ENCODE data around the gene SMOC2. TPM values are rescaled to one million over a fixed set of nuclear protein-coding genes. Genes with fewer than 3 reads are reported as not detected.

Gene SMOC2
- total and polyA plus RNA-seq, 12 donors = 3.0 to 32.0 (median 10.5) TPM

GRCh38 chr6:168575346-168576098, 134.5 kb downstream of the SMOC2 start:
- Histone ChIP-seq H3K4me3 (no peak overlapping the region), H3K4me1 (replicated peaks in 1 of 2) (no peaks in the 10 kb centered on the region), H3K9me3 (replicated peaks in 1 of 3) (no peaks in the 10 kb centered on the region), H3K27ac (peak overlapping the region in 1 of 5 donors; percentile 76), H3K36me3 (replicated peaks in 1 of 2) (no peaks in the 10 kb centered on the region), H3K27me3 (no peaks in the 10 kb centered on the region)
- no peak for TF ChIP-seq POLR2A (IDR thresholded peaks at IDR 0.05)
- no peak for TF ChIP-seq CTCF (IDR thresholded peaks at IDR 0.05)
- WGBS, 4 donors = 77 to 80% (median 79%) methylated on average over 10 to 15 of the region's 15 CpGs
- no peak for DNase-seq
- intact Hi-C loops (cut with DNase I) = no loop called here

DNA sequence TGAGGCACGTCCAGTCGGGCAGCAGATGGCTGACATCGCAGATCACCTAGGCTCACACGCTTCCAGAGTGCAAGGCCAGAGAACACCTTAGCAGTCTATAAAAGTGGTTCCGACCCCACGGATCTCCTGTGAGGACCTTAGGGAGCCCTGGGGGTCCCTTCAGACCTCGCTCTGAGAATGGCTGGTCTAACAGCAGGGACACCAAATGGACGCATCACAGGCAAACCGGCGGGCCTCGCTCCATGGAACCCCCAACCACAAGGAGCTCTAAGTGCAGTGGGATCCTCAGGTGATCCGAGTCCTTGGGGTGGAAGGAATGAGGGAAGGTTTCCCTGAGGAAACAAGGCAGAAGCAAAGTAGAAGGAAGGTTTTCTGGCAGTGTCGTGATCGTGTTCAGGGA, 135.4 kb downstream of the SMOC2 start:
- Histone ChIP-seq H3K36me3 (replicated peaks in 1 of 2) (no peaks in the 10 kb centered on the region), H3K4me1 (replicated peaks in 1 of 2) (no peaks in the 10 kb centered on the region), H3K9me3 (replicated peaks in 1 of 3) (no peaks in the 10 kb centered on the region), H3K27me3 (no peaks in the 10 kb centered on the region), H3K4me3 (no peak overlapping the region), H3K27ac (no peak overlapping the region)
- no peak for DNase-seq
- intact Hi-C loops (cut with DNase I) = no loop called here
- WGBS, 4 donors = 83 to 91% (median 89%) methylated on average over 10 to 14 of the region's 14 CpGs
- TF ChIP-seq CTCF (IDR thresholded peaks at IDR 0.05) = no peak
- TF ChIP-seq POLR2A (IDR thresholded peaks at IDR 0.05) = no peak

DNA sequence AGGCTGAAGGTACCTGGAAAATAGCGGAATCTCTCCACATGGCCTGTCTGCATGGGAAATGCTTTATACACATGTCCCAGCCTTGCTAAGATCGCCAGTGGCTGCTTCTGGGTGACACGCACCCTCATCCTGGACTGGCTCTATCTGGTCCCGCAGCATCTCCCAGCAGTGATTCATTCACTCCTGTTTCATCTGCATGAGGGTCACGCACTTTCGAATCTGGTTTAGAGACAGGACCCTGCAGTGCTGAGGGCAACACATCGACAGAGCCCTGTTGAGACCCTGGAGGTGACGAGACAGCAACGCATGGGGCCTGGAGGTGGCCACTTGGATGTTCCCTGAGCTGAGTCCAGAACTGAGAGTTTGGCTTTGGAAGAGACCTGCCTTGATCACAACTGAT, 136.5 kb downstream of the SMOC2 start:
- H3K4me1 ChIP-seq (replicated peaks in 1 of 2) = no peaks in the 10 kb centered on the region
- H3K36me3 ChIP-seq (replicated peaks in 1 of 2) = no peaks in the 10 kb centered on the region
- WGBS, 4 donors = 80 to 88% (median 81%) methylated on average over 7 to 9 of the region's 9 CpGs
- H3K27ac ChIP-seq = no peak overlapping the region
- peaks cover 4% of the 10 kb centered on the region for H3K27me3 ChIP-seq
- intact Hi-C loops (cut with DNase I) = no loop called here
- H3K4me3 ChIP-seq = no peak overlapping the region
- DNase-seq = no peak
- H3K9me3 ChIP-seq (replicated peaks in 1 of 3) = no peaks in the 10 kb centered on the region
- no peak for TF ChIP-seq CTCF (IDR thresholded peaks at IDR 0.05)
- no peak for TF ChIP-seq POLR2A (IDR thresholded peaks at IDR 0.05)

GRCh38 chr6:168578036-168578435, 137.1 kb downstream of the SMOC2 start:
- no peak for DNase-seq
- TF ChIP-seq POLR2A (IDR thresholded peaks at IDR 0.05) (no peak), CTCF (IDR thresholded peaks at IDR 0.05) (no peak)
- H3K27me3 ChIP-seq = peaks cover 4% of the 10 kb centered on the region
- H3K36me3 ChIP-seq (replicated peaks in 1 of 2) = no peaks in the 10 kb centered on the region
- intact Hi-C loops (cut with DNase I) = no loop called here
- no peak overlapping the region for H3K4me3 ChIP-seq
- no peaks in the 10 kb centered on the region for H3K9me3 ChIP-seq (replicated peaks in 1 of 3)
- no peaks in the 10 kb centered on the region for H3K4me1 ChIP-seq (replicated peaks in 1 of 2)
- no peak overlapping the region for H3K27ac ChIP-seq
- 68 to 74% (median 71%) methylated on average over 4 to 8 of the region's 8 CpGs for WGBS, 4 donors
